ENCODE measurements around the gene FUT3.

The FUT3 gene

DNA sequence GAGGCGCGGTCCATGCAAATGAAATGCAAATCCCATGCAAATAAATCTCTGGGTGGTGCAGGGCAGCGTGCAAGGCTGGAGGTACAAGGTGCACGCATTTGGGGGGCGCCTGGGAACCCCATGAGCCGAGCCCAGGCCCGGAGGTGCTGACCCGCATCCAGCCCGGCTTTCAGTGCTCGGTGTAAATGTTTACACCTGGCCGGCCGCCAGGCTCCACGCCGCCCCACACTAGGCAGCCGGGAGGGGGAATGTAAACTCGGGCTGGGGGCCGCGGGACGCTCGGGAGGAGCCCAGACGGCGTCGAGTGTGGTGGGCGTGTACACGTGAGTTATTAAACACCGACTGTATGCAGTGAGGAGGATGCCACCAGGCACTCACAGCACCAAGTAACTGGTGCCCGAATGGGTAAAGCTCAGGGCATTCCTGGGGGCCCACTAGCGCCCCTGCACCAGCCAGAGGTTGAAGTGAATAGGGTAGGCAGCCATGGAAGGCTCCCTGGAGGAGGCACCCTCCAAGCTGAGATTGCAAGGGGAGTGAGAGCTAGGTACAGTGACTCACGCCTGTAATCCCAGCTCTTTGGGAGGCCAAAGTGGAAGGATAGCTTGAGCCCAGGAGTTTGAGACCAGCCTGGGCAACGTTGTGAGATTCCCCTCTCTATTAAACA, 28.9 kb downstream of the FUT3 start:
- DNase-seq: no peak

DNA sequence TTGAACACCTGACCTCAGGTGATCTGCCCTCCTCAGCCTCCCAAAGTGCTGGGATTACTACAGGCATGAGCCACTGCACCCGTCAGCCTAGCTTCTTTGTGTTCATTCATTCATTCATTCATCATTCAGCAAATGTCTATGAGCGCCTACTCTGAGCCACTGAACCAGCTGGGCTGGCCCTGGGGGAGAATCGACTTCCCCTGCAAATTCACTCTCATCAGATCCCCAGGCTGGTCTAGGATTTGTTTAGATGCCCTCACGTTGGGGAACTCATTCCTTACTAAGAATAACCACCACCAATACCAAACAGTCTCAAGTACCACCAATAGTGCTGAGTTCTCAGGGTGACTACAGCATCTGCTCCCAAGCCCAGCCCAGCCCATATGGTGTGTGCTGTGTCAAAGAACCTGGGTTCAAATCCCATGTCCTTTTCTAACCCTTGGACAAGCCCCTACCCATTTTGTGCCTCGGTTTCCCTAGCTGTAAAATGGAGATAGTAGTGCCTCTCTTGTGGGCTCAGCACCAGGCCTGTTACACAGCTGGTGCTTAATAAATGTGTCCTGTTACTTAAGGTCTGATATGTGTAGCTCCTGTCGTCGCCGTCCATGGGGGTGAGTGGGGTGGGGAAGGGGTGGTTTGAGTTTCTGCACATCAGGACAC, 29.6 kb downstream of the FUT3 start:
- DNase-seq: no peak

DNA sequence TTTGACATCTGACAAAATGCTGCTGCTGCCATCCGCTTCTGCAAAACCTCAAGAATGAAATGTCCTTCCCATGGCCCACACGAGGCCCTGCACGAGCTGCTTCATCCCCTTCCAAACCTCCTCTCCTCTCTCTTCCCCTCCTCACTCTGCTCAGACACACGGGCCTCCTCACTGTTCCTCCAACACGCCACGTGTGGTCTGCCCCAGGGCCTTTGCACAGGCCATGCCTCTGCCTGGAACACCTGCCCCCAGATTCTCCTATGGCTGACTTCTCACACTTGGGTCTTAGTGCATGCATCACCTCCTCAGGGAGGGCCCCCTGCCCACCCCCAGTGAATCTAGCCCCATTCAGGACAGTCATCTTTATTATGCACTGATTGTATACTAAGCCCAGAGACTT, 30.5 kb downstream of the FUT3 start:
- DNase-seq: no peak

DNA sequence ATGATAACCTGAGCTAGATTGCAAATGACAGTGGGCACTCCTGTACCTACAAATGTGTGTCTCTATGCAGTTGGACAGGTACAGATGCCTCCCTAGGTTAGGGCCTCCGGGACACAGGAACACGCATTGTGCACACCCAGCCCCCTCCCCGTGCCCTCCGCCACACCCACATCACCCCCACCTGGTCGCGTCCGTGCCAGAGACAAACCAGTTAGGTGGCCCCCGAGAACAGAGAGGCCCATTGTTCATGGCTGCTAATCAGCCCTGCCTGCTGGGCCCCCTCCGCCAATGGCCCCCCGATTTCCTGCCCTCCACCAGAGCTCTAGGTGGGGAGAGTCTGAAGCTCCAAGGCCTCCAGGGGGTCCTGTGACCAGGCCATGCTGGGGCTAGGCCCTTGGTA, 32.7 kb downstream of the FUT3 start:
- no peak for DNase-seq

DNA sequence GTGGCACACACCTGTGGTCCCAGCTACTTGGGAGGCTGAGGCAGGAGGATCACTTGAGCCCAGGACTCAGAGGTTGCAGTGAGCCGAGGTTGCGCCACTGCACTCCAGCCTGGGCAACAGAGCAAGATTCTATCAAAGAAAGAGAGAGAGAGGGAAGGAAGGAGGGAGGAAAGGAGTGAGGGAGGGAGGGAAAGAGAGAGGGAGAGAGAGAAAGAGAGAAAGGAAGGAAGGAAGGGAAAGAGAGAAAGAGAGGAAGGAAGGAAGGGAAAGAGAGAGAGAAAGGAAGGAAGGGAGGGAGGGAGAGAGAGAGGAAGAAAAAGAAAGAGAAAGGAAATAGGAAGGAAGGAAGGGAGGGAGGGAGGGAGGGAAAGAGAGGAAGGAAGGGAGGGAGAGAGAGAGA, 34.0 kb downstream of the FUT3 start:
- no peak for DNase-seq

DNA sequence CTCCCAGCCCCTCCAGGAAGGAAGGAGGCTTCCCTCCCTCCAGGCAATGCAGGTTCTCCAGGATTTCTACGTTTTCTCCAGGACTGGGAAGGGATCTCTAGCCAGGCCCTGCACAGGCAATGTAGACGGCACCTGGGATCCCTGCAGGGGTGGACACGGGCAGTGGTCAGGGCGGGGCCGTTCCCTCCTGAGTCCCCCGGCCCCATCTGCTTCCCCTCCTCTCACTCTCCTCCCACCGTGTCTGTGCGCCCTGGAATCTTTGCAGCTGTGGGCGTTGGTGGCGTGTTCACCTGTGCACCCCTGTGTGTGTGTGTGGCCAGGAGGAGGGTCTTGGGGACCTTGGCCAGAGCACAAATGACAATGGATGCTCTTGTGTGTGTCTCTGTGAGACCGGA, 36.4 kb downstream of the FUT3 start:
- no peak for DNase-seq

DNA sequence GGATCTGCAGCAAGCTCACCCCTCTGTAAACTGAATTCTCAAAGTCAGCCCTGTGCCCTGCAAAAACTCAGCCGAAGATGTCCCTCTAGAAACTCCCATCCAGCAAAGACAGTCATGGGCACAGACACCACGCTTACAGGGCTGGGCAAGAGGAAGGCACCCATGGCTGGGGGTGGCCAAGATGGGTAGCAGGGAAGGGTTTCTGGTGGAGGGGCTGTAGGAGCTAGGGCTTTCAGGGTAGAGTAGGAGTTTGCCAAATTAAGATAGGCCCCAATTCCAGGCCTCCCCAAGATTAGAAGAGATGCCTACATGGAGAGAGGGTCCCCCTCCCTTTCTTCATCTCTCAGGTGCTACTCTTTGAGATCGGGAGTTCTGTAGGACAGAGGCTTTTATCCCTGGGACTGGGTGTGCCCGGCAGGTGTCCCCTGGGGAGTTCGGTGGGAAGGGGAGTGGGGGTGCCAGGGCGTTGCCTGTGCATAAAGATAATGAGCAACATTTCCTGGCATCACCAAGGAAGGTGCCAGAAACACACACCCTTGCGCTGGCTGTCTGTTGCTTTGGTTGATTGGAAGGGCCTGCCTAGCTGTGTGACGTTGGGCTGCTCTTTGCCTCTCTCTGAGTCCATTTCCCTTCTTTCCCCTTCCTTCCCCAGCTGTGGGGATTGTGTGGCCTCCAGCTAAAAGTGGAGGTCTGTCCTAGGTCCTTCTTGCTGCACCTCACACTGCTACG, 37.0 kb downstream of the FUT3 start:
- no peak for DNase-seq

DNA sequence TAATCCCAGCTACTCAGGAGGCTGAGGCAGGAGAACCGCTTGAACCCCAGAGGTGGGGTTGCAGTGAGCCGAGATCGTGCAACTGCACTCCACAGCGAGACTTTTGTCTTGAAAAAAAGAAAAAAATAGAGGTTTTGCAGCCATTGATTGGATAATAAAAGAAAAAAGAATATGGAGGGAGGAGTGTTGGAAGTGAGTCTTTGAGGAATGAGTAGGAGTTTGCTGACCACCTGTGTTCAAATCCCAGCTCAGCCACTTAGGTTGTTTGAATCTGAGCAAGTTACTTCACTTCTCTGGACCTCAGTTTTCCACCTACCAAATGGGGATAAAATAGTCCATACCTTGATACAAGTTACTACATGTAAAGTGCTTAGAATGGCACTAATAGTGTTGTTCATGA, 40.1 kb downstream of the FUT3 start:
- no peak for DNase-seq

DNA sequence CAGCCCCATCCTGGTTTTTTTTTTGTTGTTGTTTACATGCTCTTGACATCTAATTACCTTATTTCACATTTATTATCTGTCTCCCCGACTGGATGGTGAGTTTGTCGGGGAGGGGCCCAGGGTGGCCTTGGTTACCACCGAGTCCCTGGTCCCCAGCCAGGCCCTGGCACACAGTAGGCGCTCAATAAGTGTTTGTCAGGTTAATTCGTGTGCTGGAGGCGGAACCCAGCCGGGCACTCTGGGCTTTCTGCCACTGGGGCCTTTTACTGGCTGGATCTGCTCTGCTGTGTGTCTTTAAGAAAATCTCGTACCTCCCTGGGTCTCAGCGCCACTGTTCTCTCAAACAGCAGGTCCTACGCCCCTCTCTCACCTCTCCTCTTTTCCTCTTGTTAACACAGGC, 41.8 kb downstream of the FUT3 start:
- DNase-seq: no peak

DNA sequence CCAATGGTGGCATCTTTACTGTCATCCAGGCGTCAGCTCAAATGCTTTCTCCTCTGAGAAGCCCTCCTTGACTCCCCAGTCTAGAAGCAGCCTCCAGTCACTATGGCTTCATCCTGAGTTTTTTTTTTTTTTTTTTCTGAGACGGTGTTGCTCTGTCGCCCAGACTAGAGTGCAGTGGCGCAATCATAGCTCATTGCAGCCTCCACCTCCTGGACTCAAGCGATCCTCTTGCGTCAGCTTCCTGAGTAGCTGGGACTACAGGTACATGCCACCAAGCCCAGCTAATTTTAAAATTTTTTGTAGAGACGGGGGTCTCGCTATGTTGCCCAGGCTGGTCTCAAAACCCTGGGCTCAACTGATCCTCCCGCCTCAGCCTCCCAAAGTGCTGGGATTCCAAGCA, 42.2 kb downstream of the FUT3 start:
- DNase-seq: no peak

DNA sequence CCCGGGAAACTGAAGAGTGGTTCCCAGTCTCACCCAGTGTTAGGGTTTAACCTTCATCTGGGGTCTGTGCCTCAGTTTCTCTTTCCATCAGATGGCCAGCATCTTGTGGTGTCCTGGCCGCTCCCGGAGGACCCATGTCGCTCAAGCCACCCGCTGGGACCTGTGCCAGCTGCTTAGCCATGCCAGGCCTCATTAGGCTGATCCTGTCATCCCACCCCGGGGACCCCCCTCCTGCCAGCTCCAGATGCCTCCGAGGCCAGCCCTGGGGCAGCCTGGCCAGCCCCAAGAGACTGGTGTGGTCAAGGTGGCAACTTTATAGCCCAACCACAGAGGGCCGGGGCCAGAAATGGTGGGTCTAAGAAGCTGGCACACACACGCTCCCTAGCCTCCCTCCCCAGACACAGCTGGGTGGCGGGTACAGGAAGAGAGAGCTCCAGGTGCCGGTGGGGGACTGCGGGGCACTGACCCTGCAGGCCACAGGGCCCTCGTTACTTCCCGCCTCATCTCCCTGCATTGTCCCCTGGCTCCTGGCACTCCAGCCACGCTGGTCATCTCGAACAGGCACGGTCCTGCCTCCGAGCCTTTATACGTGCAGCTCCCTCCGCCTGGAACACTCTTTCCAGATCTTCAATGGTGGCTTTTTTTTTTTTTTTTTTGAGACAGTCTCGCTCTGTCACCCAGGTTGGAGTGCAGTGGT, 43.0 kb downstream of the FUT3 start:
- no peak for DNase-seq

DNA sequence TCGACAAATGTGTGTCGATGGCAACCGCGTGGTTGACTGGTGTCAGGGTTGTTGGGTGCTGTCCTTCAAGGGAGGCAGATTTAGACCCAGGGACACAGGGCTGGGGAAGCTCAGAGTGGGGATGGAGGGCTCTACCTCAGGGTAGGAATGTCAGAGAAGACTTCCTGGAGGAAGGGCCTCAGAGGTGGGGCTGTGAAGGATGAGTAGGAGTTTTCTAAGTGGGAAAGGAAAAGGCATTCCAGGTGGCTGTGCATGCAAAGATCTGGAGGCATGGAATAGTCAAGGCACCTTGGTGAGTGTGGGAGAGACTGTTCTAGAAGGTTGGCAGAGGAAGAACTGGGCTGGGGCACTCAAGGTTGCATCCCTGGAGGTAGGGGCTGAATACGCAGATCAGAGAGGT, 44.3 kb downstream of the FUT3 start:
- DNase-seq: no peak

DNA sequence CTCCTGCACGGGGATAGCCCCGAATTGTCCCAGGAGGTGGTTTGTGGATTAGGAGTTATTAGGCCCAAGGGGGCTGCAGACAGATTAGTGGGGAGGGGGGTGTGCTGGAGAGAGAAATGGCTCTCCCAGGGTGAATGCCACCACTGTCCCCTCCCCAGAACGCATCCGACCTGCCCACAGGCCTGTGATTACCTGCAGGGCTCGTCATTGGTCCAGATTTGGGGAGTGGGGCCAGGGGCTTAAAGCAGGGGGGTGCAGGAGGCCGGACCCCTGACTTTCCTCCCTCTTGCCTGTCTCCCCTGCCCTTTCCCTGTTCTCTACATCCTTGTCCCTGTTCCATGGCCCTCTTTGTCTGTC, 45.1 kb downstream of the FUT3 start:
- no peak for DNase-seq

DNA sequence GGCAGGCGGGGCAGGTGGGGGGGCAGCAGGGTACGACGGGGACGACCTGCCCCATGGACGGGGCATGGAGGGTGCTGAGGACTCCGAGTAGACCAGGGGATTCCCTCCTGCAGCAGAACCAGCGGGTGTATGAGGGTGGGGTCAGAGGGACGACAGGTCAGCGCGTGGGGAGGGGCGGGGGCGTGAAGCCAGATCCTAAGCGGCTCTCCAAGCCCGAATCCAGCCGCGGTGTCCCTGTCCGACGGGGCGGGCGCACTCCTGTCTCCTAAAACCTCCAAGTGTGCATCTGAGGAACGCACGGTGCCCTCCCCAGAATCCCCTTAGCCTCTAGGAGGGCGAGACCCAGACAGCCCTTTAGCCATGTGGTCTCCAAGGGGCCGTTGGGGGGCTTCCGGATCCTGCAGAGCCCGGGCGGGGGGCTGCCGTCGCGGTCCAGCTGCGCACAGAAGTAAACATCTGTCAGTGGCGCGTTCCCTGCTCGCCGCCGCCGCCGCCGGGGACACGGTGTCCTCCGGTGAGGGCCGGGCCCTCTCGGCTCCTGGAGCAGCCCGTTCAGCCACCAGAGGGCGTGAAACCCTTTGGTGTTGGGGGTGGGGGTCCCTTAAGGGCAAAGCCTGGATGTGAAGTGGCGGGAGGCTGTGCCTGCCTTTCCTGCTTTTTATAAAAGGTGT, 45.7 kb downstream of the FUT3 start:
- DNase-seq: peak; percentile 49

DNA sequence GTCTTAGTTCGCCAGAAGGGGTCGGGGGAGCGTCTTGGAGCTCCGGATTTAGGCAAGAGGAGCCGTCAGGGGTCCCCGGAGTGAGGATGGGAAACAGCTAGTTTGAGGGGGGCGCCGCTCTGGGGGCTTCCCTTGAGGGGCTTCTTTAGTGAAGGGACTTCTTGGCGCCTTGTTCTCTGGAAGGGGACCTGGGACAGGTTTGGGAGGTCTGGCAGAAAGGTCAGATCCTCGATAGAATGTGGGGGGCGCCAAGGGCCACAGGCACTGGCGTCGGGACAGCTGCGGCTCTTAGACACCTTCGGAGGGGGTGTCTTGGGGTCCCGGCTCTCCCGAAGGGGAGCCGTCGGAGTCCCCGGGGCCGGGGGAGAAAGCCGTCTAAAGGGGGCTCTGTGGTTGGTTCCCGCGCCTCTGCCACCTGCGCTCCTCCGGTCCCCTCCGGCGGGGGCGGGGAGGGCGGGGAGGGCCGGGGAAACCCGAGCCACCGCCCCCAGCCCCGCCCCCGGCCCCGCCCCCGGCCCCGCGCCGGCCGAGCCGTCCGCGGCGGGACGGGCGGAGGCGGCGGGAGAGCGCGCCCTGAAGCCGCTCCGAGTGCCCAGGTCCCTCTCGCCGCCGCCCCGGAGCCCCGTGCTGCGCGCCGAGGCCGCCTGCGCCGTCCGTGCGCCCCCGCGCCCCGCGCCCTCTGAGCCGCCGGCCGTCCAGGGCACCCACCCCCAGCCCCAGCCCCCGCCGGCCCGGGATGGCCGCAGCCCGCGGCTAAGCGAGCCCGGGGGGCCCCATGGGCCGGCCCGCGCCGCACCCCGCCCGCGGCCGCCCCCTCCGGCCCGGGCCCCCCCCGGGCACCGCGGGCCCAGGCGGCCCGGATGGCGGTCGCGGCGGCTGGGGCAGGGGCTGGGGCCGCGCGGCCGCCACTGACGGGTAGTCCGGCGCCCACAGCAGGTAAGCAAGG, 46.5 kb downstream of the FUT3 start, which contains the start of gene NRTN:
Gene NRTN, plus strand, starts transcription at position 552 of the 946 bp plus-strand sequence. CDS start 19,099 bp downstream, outside the sequence.
- DNase-seq: peak; percentile 46

DNA sequence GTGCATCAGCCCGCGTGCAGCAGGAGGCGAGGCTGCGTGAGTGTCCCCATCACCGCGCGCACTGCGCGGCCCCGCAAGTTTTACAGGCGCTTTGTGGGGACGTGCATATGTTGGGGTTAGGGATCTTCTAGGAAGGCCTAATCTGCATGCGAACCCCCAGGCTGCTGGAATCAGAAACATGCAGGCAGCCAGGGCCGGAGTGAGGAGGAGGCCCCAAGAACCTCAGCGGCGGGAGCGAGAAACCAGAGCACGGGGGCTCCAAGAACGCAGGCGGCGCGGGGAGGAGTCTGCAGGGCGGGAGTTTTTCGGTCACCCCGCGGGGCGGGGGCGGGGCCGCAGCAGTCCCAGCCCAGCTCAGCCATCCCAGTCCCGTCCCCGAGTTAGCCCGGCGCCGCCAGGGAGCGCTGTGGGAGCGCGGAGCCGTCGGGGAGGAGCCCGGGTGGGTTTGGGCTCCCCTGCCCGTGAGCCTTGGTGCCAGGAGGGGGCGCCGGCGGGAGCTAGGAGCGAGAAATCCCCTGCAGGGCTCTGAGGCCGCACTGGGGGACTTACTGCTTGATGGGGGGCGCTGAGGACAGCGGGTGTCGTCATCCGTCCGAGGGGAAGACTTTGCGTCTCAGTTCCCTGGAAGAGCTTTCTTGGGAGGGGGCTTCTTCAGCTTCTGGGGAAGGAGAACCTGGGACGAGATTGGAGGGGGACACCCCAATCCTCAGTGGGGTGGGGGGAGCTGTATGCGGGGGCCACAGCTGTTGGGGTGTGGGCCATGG, 47.3 kb downstream of the FUT3 start:
- peak; percentile 82 for DNase-seq

DNA sequence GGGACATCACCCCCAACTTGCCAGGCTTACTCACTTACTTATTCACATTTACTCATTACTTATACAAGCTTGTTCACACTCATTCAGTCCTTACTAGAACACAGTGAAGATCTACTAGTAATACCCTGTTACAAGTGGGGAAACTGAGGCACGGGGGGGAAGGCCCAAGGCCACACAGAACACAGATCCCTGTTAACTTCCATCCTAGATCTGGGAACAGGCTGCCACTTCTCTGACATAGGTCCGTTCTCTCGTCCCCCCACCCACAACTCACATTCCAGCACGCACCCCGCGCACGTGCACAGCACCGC, 47.9 kb downstream of the FUT3 start:
- DNase-seq: no peak

DNA sequence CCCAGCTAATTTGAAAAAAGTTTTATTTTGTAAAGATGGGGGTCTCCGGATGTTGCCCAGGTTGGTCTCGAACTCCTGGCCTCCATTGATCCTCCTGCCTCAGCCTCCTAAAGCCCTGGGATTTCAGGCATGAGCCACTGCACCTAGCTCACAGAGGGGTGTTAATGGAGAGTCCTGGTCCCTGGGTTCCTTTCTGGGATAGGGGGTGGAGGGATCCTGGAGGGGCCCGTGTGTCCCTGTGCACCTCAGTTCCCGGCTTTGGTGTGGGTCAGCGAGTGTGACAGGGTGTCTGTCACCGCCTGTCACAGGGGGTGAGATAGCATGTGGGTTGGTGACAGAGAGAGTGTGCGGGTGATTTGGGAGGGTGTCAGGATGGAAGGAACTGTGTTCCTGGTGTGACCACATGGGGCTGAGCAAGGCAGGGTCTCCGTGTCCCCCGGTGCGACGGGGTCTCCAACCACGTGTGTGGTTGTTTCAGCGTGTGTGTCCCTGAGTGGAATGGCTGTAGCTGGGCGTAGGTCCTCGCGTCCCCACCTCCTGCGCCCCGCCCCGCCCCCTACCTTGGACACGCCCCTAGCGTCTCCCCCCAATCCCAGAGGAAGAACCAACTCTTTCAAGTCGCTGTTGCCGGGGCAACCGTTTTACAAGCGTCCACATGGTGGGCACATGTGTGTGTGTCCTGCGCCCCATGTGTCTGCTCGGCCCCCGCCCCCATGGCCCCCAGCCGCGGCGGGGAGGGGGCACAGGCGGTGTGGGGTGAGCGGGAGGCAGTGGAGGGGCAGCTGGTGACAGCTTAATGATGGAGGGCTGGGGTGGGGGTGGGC, 49.2 kb downstream of the FUT3 start:
- no peak for DNase-seq

DNA sequence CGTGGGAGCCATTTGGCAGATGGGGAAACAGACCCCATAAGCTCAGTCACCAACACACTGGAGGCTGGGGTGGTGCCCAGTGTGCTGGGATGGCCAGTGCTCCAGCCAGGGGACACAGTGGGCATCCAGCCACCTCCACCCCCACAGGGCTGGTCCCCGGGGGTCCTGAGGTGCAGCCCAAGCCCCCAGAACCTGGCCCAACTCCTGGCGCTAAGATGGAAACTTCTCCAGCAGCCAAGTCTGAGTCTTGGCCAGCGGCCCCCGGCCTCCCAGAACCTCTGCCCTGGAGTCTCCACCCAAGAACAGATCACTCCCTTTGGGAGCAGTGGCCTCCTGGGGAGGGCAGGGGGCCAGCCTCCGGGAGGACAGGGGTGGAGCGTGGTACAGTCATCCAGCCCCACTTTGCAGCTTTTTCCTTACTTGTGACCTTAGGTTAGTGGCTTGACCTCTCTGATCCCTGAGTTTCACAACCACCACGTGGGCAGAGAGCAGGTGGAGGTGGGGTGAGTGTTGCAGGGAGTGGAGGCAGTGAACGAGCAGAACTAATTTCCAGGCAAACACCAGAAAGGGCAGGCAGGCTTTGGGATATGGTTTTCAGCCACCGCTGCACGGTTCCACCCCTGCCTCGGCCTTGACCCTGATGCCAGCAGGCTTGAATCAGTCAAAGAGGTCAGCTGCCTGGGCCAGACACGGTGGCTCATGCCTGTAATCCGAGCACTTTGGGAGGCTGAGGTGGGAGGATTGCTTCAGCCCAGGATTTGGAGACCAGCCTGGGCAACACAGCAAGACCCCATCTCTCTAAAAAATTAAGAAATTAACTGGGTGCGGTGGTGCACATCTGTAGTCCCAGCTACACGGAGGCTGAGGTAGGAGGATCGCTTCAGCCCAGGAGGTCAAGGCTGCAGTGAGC, 50.6 kb downstream of the FUT3 start:
- DNase-seq: no peak

All from activated T-cell treated with anti-CD3 and anti-CD28 coated beads for 4 hours (primary cell).